GM21576 (cell line): ENCODE results near the gene METTL8.

Source experiments
- ATAC-seq: cut with Tn5 transposase; IDR thresholded peaks from one replicate; pipeline ENCODE4 v1.9.1; 2021; ENCODE audit warnings: mild to moderate bottlenecking, moderate library complexity; ENCODE audit not compliant: unreplicated experiment

METTL8 gene

GRCh38 chr2:171433763-171434012 lies at the start of gene METTL8:
TSS of gene METTL8 (minus strand) at chr2:171433990. CDS start at chr2:171392185, 41,805 bp downstream.
- ATAC-seq: no peak

- no peak for ATAC-seq
Measured at GRCh38 chr2:171482877-171483276, 49.1 kb upstream of the METTL8 start.

- no peak for ATAC-seq
Measured at GRCh38 chr2:171482308-171482707, 48.5 kb upstream of the METTL8 start.

- ATAC-seq: no peak
Measured at GRCh38 chr2:171480908-171481307, 47.1 kb upstream of the METTL8 start.

GRCh38 chr2:171479154-171479814 lies 45.5 kb upstream of the METTL8 start:
- peak; percentile 64 for ATAC-seq

- no peak for ATAC-seq
Measured at GRCh38 chr2:171478345-171478744, 44.6 kb upstream of the METTL8 start.

GRCh38 chr2:171475979-171476378 lies 42.2 kb upstream of the METTL8 start:
- no peak for ATAC-seq

GRCh38 chr2:171470129-171470528 lies 36.3 kb upstream of the METTL8 start:
- ATAC-seq: no peak

GRCh38 chr2:171469176-171469575 lies 35.4 kb upstream of the METTL8 start:
- no peak for ATAC-seq

- ATAC-seq: no peak
Measured at GRCh38 chr2:171460537-171460936, 26.7 kb upstream of the METTL8 start.

GRCh38 chr2:171459498-171459897 lies 25.7 kb upstream of the METTL8 start:
- no peak for ATAC-seq

GRCh38 chr2:171452773-171453172 lies 19.0 kb upstream of the METTL8 start:
- no peak for ATAC-seq

GRCh38 chr2:171451074-171451473 lies 17.3 kb upstream of the METTL8 start:
- ATAC-seq: no peak

- ATAC-seq: no peak
Measured at GRCh38 chr2:171447675-171448074, 13.9 kb upstream of the METTL8 start.

GRCh38 chr2:171441470-171441869 lies 7.7 kb upstream of the METTL8 start:
- ATAC-seq: no peak

GRCh38 chr2:171436307-171436706 lies 2.5 kb upstream of the METTL8 start:
- no peak for ATAC-seq

GRCh38 chr2:171434013-171434989 lies 511 bp upstream of the METTL8 start, which contains the start of gene DCAF17:
TSS of gene DCAF17 (plus strand) at chr2:171434226. CDS start at chr2:171434578, 352 bp downstream.
- ATAC-seq: peak; percentile 91

GRCh38 chr2:171432969-171433762 lies 624 bp downstream of the METTL8 start:
- no peak for ATAC-seq

- no peak for ATAC-seq
Measured at GRCh38 chr2:171432206-171432968, 1.4 kb downstream of the METTL8 start.

GRCh38 chr2:171431677-171432167 lies 2.1 kb downstream of the METTL8 start:
- no peak for ATAC-seq
